Upper lobe of right lung (tissue), 1 donor: Measurements from ENCODE around the gene LAMA4. TPM values are rescaled to one million over a fixed set of nuclear protein-coding genes. Genes with fewer than 3 reads are reported as not detected.

ENCODE experiments used
- ATAC-seq: fragments of 200-7000 bp; cut with Tn5 transposase; one replicate; pipeline ENCODE4 v1.9.1; 2020; ENCODE audit warnings: mild to moderate bottlenecking, moderate library complexity
- DNase-seq: peaks from one replicate; pipeline ENCODE4 v3.0.0-alpha.2; 2020
- H3K27ac ChIP-seq: fragments of 200-600 bp; one replicate; pipeline ENCODE4 v1.8.0; 2022
- H3K27me3 ChIP-seq: fragments of 200-600 bp; one replicate; pipeline ENCODE4 v1.8.0; 2022; ENCODE audit warnings: mild to moderate bottlenecking
- H3K36me3 ChIP-seq: fragments of 200-600 bp; one replicate; pipeline ENCODE4 v1.8.0; 2022
- H3K4me1 ChIP-seq: fragments of 200-600 bp; one replicate; pipeline ENCODE4 v1.8.0; 2022
- H3K4me3 ChIP-seq: fragments of 200-600 bp; one replicate; pipeline ENCODE4 v1.8.0; 2022; ENCODE audit warnings: mild to moderate bottlenecking
- H3K9me3 ChIP-seq: fragments of 200-600 bp; one replicate; pipeline ENCODE4 v1.8.0; 2022
- intact Hi-C: fragments of 100-400 bp; cut with DNase I; formaldehyde crosslinking; loops from one replicate; pipeline ENCODE4 v1.11.0; 2022
- total RNA-seq: library from RNA; stranded (reverse); fragmentation: NEBNext Ultra II Directional; extraction: Animal tissue kit (Norgen Biotek cat#: 25700); gene quantifications from one replicate; pipeline ENCODE4 v1.2.1, GENCODE V29; 2021
- TF ChIP-seq, protein P1 (sequence below): fragments of 200-600 bp; IDR thresholded peaks from one replicate; pipeline ENCODE4 v1.8.0; 2022; ENCODE audit warnings: antibody characterized with exemption
- donor health status: DM: no; HTN: yes; CAD: no; lungs with severe emphysema.

The LAMA4 gene
- total RNA-seq, 1 donor from 2014 or later: 134 TPM

DNA sequence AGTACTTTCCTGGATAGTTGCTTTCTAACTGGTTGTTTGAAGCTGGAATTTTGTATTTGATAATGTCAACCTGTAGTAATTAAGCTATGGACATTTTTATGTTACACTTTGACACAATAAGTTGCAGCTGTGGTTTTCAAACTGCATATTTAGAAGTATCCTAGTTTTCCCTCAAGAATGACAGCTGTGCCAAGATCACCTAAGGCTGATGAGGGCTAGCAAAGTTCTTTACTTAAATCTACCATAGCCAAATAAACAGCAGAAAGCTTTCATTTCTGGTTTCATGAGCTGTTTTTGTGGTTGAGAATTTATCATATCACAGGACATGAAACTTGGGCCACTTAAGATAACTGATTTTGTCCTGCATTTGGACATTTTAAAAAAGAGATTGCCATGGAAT is 136.3 kb downstream of the LAMA4 start:
- peaks cover 78% of the 10 kb centered on the region for H3K36me3 ChIP-seq
- no peak for DNase-seq
- no peak for ATAC-seq
- H3K9me3 ChIP-seq: no peaks in the 10 kb centered on the region
- H3K4me3 ChIP-seq: no peak overlapping the region
- TF ChIP-seq, protein P1, sequence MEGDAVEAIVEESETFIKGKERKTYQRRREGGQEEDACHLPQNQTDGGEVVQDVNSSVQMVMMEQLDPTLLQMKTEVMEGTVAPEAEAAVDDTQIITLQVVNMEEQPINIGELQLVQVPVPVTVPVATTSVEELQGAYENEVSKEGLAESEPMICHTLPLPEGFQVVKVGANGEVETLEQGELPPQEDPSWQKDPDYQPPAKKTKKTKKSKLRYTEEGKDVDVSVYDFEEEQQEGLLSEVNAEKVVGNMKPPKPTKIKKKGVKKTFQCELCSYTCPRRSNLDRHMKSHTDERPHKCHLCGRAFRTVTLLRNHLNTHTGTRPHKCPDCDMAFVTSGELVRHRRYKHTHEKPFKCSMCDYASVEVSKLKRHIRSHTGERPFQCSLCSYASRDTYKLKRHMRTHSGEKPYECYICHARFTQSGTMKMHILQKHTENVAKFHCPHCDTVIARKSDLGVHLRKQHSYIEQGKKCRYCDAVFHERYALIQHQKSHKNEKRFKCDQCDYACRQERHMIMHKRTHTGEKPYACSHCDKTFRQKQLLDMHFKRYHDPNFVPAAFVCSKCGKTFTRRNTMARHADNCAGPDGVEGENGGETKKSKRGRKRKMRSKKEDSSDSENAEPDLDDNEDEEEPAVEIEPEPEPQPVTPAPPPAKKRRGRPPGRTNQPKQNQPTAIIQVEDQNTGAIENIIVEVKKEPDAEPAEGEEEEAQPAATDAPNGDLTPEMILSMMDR: no peak
- no peak overlapping the region for H3K27ac ChIP-seq
- no peaks in the 10 kb centered on the region for H3K27me3 ChIP-seq
- intact Hi-C loops: no loop called here
- no peaks in the 10 kb centered on the region for H3K4me1 ChIP-seq

DNA sequence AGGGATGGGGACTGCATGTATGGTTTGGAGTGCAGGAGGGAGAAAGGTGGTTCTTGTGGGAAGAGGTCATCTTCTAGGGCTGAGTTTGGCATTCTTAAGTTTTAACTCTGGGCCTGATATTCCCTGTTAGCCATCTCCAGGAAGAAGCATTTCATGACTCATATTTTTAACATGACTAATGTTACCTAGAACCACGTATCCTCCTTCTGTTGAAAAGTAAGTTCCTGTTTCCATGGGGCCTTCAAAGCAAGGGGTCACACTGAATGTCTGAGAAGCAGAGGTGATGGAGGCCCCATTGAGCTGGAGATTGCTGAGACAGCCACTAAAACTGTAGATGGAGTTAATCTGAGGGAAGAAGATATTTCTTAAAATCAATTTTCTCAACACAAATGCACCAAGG is 136.8 kb downstream of the LAMA4 start:
- Histone ChIP-seq H3K4me3 (no peak overlapping the region), H3K27me3 (no peaks in the 10 kb centered on the region), H3K9me3 (no peaks in the 10 kb centered on the region), H3K27ac (no peak overlapping the region), H3K36me3 (peaks cover 77% of the 10 kb centered on the region), H3K4me1 (no peaks in the 10 kb centered on the region)
- no peak for ATAC-seq
- DNase-seq: no peak
- intact Hi-C loops: no loop called here
- TF ChIP-seq, protein P1: no peak

DNA sequence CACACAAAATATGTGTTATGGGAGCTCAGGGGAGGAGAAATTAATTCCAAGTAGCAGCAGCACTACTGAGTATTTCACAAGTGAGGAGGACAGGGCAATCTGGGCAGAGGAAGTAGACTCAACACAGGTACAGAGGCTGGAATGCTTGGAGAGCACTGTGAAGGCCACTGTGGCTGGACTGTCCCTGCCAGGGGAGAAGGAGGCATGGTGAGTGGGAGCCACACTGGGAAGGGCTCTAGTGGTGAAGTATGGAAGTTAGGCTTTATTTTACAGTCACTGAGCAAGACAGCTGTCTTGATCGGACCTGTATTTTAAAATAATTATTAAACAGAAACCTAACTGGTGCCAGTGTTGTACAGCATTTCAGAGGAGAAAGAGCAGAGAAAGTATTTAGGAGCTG is 138.1 kb downstream of the LAMA4 start:
- no peak overlapping the region for H3K4me3 ChIP-seq
- peaks cover 75% of the 10 kb centered on the region for H3K36me3 ChIP-seq
- intact Hi-C loops: no loop called here
- ATAC-seq (peak; percentile 33), DNase-seq (no peak)
- H3K27me3 ChIP-seq: no peaks in the 10 kb centered on the region
- no peaks in the 10 kb centered on the region for H3K9me3 ChIP-seq
- TF ChIP-seq, protein P1: no peak
- H3K27ac ChIP-seq: no peak overlapping the region
- no peaks in the 10 kb centered on the region for H3K4me1 ChIP-seq

DNA sequence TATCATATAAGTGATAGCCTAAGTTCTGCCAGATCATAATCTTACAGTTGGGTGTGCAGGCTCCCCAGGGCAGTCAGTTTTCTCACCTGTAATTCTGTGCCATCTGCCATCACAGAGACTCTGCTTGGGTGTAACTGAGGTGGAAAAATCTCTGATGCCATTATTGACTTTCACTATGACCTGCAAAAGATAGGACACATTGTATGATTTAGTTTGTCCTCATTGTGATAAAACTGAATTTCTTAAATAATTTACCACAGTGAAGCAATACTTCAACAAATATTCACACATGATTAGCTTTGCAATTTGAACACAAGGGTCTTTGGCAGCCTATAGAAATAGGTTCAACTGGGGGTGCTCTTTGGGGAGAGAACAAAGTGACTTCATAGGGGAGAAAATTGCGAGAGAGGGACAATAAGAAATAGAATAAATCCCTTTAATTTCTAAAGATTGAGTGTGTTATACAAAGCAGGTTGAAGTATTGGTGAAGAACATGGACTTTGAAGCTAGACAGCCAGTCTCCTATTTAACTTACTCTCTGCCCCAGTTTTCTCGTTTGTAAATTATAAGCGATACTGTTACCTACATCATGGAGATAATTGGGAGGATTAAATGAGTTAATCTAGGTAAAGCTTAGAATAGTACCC is 139.7 kb downstream of the LAMA4 start:
- no peak overlapping the region for H3K27ac ChIP-seq
- H3K4me1 ChIP-seq: no peaks in the 10 kb centered on the region
- no peaks in the 10 kb centered on the region for H3K27me3 ChIP-seq
- ATAC-seq (no peak), DNase-seq (no peak)
- no peaks in the 10 kb centered on the region for H3K9me3 ChIP-seq
- peaks cover 72% of the 10 kb centered on the region for H3K36me3 ChIP-seq
- no peak overlapping the region for H3K4me3 ChIP-seq
- intact Hi-C loops: no loop called here
- TF ChIP-seq, protein P1: no peak

DNA sequence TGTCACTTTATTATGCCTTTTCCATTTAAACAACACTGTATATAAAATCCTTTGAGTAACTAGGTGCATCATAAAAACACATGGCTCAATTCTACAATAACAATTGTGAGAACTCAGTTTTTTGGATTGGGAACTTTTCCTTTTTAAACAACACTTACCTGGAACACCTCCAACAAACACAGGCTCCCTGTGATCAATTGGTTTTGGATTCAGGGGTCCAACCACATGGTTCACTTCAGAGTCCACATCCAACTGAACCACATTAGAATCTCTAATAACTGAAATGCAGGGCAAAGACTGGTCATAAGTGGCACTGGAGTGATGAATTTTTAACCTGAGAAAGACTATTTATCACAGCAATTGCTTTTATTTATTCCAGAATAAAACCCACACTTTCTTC is 140.4 kb downstream of the LAMA4 start:
- H3K27ac ChIP-seq: no peak overlapping the region
- no peak overlapping the region for H3K4me3 ChIP-seq
- DNase-seq (no peak), ATAC-seq (no peak)
- intact Hi-C loops: no loop called here
- H3K27me3 ChIP-seq: no peaks in the 10 kb centered on the region
- TF ChIP-seq, protein P1: no peak
- H3K36me3 ChIP-seq: peaks cover 72% of the 10 kb centered on the region
- no peaks in the 10 kb centered on the region for H3K9me3 ChIP-seq
- no peaks in the 10 kb centered on the region for H3K4me1 ChIP-seq

DNA sequence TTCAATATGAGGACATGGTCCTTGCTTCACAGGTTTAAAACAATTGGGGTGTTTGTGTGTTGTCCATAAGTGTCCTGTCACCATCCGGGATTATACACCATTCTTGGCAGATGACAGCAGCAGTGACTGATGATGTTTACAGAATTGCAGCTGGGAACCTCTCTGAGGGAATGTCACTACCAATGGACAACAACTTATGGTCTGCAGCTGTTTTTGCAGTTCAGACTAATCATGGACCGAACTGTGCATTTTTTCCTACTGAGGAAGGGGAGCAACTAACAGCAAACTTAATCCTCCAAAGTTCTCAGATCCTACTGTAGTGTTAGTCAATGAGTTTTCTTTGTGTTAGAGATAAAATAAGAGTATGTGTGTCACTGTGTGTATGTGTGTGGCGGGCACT is 140.9 kb downstream of the LAMA4 start:
- TF ChIP-seq, protein P1: no peak
- intact Hi-C loops: no loop called here
- ATAC-seq (no peak), DNase-seq (no peak)
- no peak overlapping the region for H3K27ac ChIP-seq
- H3K4me1 ChIP-seq: no peaks in the 10 kb centered on the region
- no peaks in the 10 kb centered on the region for H3K9me3 ChIP-seq
- H3K4me3 ChIP-seq: no peak overlapping the region
- peaks cover 74% of the 10 kb centered on the region for H3K36me3 ChIP-seq
- no peaks in the 10 kb centered on the region for H3K27me3 ChIP-seq
